Skin of body (tissue), 2 donors: ENCODE results near the gene LARP4. TPM values are rescaled to one million over a fixed set of nuclear protein-coding genes. Genes with fewer than 3 reads are reported as not detected.

ENCODE experiments used
- DNase-seq: peaks from one replicate; lab custom pipeline; 2025; lab: John Stamatoyannopoulos, UW
- total RNA-seq: library from RNA; depleted of rRNA; stranded (reverse); fragments of >200 nt; gene quantifications from one replicate; pipeline ENCODE4 v1.2.3, GENCODE V29; 2014

LARP4 gene
- total RNA-seq, 1 donor from 2014 or later = 55.7 TPM

DNA sequence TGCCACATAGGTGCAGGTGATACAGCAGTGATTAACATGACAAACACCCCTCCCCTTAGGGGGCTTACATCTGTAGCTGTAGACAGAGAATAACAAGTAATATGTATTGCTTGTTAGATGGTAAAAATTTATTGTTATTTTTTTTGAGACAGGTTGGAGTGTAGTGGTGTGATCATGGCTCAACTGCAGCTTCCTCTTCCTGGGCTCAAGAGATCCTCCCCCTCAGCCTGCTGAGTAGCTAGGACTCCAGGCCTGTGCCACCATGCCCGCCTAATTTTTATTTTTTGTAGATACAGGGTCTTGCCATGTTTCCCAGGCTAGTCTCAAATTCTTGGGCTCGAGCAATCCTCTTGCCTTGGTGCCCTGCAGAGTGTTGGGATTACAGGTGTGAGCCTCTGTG is 123.9 kb downstream of the LARP4 start:
- DNase-seq = no peak

DNA sequence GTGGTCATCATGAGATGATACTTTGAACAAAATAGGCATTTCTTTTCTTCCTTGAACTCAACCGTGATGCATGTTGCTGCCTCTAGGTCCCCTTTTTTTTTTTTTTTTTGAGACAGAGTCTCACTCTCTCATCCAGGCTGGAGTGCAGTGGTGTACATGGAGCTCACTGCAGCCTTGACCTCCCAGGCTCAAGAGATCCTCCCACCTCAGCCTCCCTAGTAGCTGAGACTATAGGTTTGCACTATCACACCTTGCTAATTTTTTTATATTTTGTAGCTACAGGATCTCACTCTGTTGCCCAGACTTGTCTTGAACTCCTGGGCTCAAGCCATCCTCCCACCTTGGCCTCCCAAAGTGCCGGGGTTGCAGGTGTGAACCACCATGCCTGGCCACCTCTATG is 124.7 kb downstream of the LARP4 start:
- DNase-seq = no peak

DNA sequence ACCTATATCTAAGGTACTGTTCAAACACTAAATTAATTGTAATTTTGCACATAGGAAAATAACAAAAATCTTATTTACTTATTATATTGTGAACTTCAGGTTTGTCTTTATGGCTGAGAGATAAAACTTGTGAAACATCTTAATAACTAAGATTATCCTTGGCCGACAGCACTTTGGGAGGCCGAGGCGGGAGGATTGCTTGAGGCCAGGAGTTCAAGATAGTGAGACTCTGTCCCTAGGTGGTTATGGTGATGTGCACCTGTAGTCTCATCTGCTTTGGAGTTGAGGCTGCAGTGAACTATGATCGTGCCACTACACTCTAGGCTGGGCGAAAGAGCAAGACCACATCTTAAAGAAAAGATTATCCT is 126.7 kb downstream of the LARP4 start:
- DNase-seq = no peak

DNA sequence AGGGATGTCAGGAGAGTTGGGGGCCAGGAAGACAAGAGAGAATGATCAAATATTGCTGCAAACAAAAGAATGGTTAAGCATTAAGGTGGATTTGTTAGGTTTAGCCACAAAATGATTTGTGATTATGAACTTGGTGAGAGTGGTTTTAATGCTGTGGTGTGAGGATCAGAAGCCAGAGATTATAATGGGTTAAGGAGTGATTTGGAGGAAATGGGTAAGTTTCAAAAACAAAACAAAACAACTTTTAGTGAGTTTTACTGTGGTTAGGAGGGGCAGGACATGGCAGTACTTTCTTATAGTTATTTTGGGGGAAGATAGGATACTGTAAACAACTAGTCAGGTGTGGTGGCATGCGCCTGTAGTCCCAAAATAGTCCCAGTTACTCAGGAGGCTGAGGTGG is 128.1 kb downstream of the LARP4 start:
- DNase-seq = no peak

DNA sequence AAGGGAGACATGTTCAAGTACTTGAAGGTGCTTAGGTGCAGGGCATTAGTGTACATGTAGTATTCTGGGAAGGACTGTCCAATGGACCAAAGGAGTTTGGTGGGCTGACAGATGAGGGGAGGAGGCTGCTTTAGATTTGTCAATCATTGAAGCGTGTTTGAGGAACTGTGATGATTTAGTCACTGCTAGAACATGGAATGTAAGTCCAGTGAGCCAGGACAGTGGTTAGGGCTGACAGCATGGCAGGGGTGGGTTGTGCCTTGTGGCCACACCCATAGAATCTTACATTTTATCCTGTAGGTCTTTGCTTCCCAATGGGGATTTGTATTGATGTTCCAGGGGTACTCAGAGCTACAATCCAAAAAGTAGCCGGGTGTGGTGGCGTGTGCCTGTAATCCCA is 128.7 kb downstream of the LARP4 start:
- no peak for DNase-seq

Other genes starting within 250 kb of the LARP4 start
- 40.8 TPM for gene CERS5, start 233.5 kb upstream of the LARP4 start, total RNA-seq
- 84.0 TPM for gene LIMA1, start 117.4 kb upstream of the LARP4 start, total RNA-seq
- gene FAM186A, start 4.3 kb upstream of the LARP4 start, total RNA-seq = not detected
- gene DIP2B, start 104.1 kb downstream of the LARP4 start, total RNA-seq = 41.9 TPM